Measurements from ENCODE around the gene CBX5. TPM values are rescaled to one million over a fixed set of nuclear protein-coding genes. Genes with fewer than 3 reads are reported as not detected.

CBX5 gene
- total RNA-seq, 2 experiments from 2014 or later = 38.8 to 38.9 TPM

DNA sequence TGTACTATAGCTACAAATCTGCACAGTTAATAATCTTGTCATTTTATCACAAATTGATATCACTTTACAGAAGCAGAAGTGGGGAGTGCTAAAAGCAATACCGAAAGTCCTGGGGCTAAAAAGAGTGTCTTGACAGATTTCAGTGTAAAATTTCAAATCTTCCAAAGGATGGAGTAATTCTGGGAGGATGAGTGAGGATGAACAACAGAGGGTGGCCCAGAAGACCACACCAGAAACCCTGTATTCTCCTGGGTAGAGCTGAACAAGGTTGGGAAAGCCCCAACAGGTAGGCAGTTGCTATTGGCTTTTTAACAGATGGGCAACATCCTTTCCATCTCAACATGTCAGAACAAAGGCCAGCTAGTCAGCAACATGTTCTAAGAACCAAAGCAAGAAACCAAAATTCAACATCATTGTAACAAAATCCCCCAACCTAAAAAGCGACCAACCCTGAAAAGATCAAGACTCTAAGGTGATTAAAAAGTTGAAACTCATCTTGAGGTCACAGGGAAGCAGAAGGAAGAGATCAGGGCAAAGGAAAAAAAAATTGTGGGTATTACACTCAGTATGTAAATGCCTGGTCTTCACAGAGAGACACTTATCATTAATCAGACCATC is 38.8 kb downstream of the CBX5 start:
- ATAC-seq (ENCODE audit: poor library complexity) (no peak), DNase-seq (no peak)
- Histone ChIP-seq H3K27ac (ENCODE audit: low read depth in 1 of 2, low read length in 2 of 2) (no peak overlapping the region), H3K9me3 (ENCODE audit: control insufficient read depth in 1 of 2, insufficient read depth in 1 of 2, low read length in 2 of 2) (no peaks in the 10 kb centered on the region), H3K36me3 (ENCODE audit: insufficient read depth, low read length) (peaks cover 51% of the 10 kb centered on the region), H3K4me1 (ENCODE audit: insufficient read depth, low read length) (no peaks in the 10 kb centered on the region), H3K27me3 (ENCODE audit: control insufficient read depth in 1 of 2, insufficient read depth in 2 of 2, low read length in 2 of 2) (no peaks in the 10 kb centered on the region), H3K4me3 (ENCODE audit: low read length) (no peak overlapping the region)
- Mint-ChIP-seq H3K36me3 (ENCODE audit: low read depth) (peaks cover 72% of the 10 kb centered on the region), H3K4me1 (ENCODE audit: low read depth) (no peaks in the 10 kb centered on the region), H3K9me3 (no peaks in the 10 kb centered on the region), H3K27ac (peak overlapping the region; percentile 51), H3K27me3 (no peaks in the 10 kb centered on the region), H3K4me3 (no peak overlapping the region)
- TF ChIP-seq, protein P1, sequence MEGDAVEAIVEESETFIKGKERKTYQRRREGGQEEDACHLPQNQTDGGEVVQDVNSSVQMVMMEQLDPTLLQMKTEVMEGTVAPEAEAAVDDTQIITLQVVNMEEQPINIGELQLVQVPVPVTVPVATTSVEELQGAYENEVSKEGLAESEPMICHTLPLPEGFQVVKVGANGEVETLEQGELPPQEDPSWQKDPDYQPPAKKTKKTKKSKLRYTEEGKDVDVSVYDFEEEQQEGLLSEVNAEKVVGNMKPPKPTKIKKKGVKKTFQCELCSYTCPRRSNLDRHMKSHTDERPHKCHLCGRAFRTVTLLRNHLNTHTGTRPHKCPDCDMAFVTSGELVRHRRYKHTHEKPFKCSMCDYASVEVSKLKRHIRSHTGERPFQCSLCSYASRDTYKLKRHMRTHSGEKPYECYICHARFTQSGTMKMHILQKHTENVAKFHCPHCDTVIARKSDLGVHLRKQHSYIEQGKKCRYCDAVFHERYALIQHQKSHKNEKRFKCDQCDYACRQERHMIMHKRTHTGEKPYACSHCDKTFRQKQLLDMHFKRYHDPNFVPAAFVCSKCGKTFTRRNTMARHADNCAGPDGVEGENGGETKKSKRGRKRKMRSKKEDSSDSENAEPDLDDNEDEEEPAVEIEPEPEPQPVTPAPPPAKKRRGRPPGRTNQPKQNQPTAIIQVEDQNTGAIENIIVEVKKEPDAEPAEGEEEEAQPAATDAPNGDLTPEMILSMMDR (IDR thresholded peaks at IDR 0.05) = no peak
- CTCF ChIA-PET = interaction anchor here (2.5 kb wide), 1 partner anchor 11 kb away, joined by 9 read pairs; no protein-coding TSS in a partner anchor
- intact Hi-C loops (cut with DNase I, micrococcal nuclease) = no loop called here
- POLR2A ChIA-PET = no interaction called here

DNA sequence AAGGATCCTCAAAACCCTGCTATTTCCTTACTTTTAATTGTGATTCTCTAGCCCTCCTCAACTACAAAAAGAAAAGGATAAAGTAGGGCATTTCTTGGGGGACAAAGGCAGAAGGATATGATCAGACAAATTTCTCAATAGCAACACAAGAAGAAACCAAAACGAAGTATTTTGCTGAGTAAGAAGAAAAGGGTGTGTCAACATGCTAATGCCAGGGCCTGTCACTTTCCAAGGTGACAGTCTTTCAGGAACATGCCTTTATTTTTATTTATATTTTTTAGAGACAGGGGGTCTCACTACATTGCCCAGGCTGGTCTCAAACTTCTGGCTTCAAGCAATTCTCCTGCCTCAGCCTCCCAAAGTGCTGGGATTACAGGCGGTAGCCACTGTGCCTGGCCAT is 39.8 kb downstream of the CBX5 start:
- Histone ChIP-seq H3K9me3 (ENCODE audit: control insufficient read depth in 1 of 2, insufficient read depth in 1 of 2, low read length in 2 of 2) (no peaks in the 10 kb centered on the region), H3K4me1 (ENCODE audit: insufficient read depth, low read length) (no peaks in the 10 kb centered on the region), H3K36me3 (ENCODE audit: insufficient read depth, low read length) (peaks cover 43% of the 10 kb centered on the region), H3K27me3 (ENCODE audit: control insufficient read depth in 1 of 2, insufficient read depth in 2 of 2, low read length in 2 of 2) (no peaks in the 10 kb centered on the region), H3K27ac (ENCODE audit: low read depth in 1 of 2, low read length in 2 of 2) (no peak overlapping the region), H3K4me3 (ENCODE audit: low read length) (no peak overlapping the region)
- DNase-seq (no peak), ATAC-seq (ENCODE audit: poor library complexity) (no peak)
- POLR2A ChIA-PET = no interaction called here
- intact Hi-C loops (cut with DNase I, micrococcal nuclease) = no loop called here
- H3K27ac Mint-ChIP-seq = no peak overlapping the region
- CTCF ChIA-PET = interaction anchor here (1.1 kb wide), 2 partner anchors 12 to 139 kb away, joined by 3 read pairs; no protein-coding TSS in a partner anchor
- H3K4me3 Mint-ChIP-seq = no peak overlapping the region
- peaks cover 70% of the 10 kb centered on the region for H3K36me3 Mint-ChIP-seq (ENCODE audit: low read depth)
- no peaks in the 10 kb centered on the region for H3K4me1 Mint-ChIP-seq (ENCODE audit: low read depth)
- TF ChIP-seq, protein P1 (IDR thresholded peaks at IDR 0.05) = no peak
- H3K9me3 Mint-ChIP-seq = no peaks in the 10 kb centered on the region
- H3K27me3 Mint-ChIP-seq = no peaks in the 10 kb centered on the region

DNA sequence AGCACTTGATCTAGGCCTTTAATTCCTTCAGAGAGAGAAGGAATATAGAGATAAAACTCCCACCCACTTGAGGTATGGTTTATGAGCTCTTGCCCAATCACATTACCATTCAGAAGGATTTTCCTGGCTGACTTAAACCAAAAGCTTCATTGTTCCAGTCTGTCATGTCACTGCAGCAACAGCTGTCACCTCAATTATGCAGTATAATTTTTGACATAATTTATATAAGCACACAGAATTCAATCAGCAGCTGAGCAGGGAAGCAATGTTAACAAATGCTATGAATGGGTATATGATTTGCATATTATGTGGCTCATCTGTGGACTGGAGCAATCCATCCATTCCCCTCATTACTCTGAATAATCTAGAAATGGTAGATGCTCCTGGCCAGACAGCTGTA is 40.3 kb downstream of the CBX5 start:
- no peaks in the 10 kb centered on the region for H3K27me3 Mint-ChIP-seq
- H3K27ac ChIP-seq (ENCODE audit: low read depth in 1 of 2, low read length in 2 of 2) = no peak overlapping the region
- DNase-seq (no peak), ATAC-seq (ENCODE audit: poor library complexity) (no peak)
- H3K36me3 Mint-ChIP-seq (ENCODE audit: low read depth) = peaks cover 66% of the 10 kb centered on the region
- TF ChIP-seq, protein P1 (IDR thresholded peaks at IDR 0.05) = no peak
- H3K27me3 ChIP-seq (ENCODE audit: control insufficient read depth in 1 of 2, insufficient read depth in 2 of 2, low read length in 2 of 2) = no peaks in the 10 kb centered on the region
- intact Hi-C loops (cut with DNase I, micrococcal nuclease) = no loop called here
- no peaks in the 10 kb centered on the region for H3K9me3 ChIP-seq (ENCODE audit: control insufficient read depth in 1 of 2, insufficient read depth in 1 of 2, low read length in 2 of 2)
- no peak overlapping the region for H3K27ac Mint-ChIP-seq
- no peaks in the 10 kb centered on the region for H3K9me3 Mint-ChIP-seq
- no peak overlapping the region for H3K4me3 ChIP-seq (ENCODE audit: low read length)
- ChIA-PET CTCF (interaction anchor here (0.7 to 1.1 kb wide), 3 partner anchors 12 to 241 kb away, joined by 3 read pairs; no protein-coding TSS in a partner anchor), POLR2A (no interaction called here)
- peaks cover 39% of the 10 kb centered on the region for H3K36me3 ChIP-seq (ENCODE audit: insufficient read depth, low read length)
- no peaks in the 10 kb centered on the region for H3K4me1 ChIP-seq (ENCODE audit: insufficient read depth, low read length)
- H3K4me1 Mint-ChIP-seq (ENCODE audit: low read depth) = no peaks in the 10 kb centered on the region
- no peak overlapping the region for H3K4me3 Mint-ChIP-seq
